ENCODE data around the gene MAP3K21. TPM values are rescaled to one million over a fixed set of nuclear protein-coding genes. Genes with fewer than 3 reads are reported as not detected.

MAP3K21 gene
- total RNA-seq, 1 donor from 2014 or later = 0.67 TPM

- Mint-ChIP-seq H3K36me3 (ENCODE audit: low read depth, unreplicated experiment) (no peaks in the 10 kb centered on the region), H3K4me3 (ENCODE audit: unreplicated experiment) (no peak overlapping the region), H3K4me1 (ENCODE audit: unreplicated experiment) (no peaks in the 10 kb centered on the region), H3K27ac (ENCODE audit: unreplicated experiment) (no peak overlapping the region), H3K27me3 (ENCODE audit: unreplicated experiment) (no peaks in the 10 kb centered on the region), H3K9me3 (ENCODE audit: unreplicated experiment) (no peaks in the 10 kb centered on the region)
- DNase-seq (ENCODE audit: low spot score) = no peak
- no peak for TF ChIP-seq CTCF (IDR thresholded peaks at IDR 0.05; ENCODE audit: unreplicated experiment)
These were observed 29.1 kb downstream of the MAP3K21 start for GRCh38 chr1:233356705-233356987.

- no peak for DNase-seq (ENCODE audit: low spot score)
- H3K4me3 Mint-ChIP-seq (ENCODE audit: unreplicated experiment) = no peak overlapping the region
- no peaks in the 10 kb centered on the region for H3K27me3 Mint-ChIP-seq (ENCODE audit: unreplicated experiment)
- H3K9me3 Mint-ChIP-seq (ENCODE audit: unreplicated experiment) = no peaks in the 10 kb centered on the region
- H3K27ac Mint-ChIP-seq (ENCODE audit: unreplicated experiment) = no peak overlapping the region
- no peak for TF ChIP-seq CTCF (IDR thresholded peaks at IDR 0.05; ENCODE audit: unreplicated experiment)
- H3K36me3 Mint-ChIP-seq (ENCODE audit: low read depth, unreplicated experiment) = no peaks in the 10 kb centered on the region
- no peaks in the 10 kb centered on the region for H3K4me1 Mint-ChIP-seq (ENCODE audit: unreplicated experiment)
These were observed 30.3 kb downstream of the MAP3K21 start for GRCh38 chr1:233357595-233358397.

GRCh38 chr1:233359431-233359830, 31.9 kb downstream of the MAP3K21 start:
- DNase-seq (ENCODE audit: low spot score) = no peak
- Mint-ChIP-seq H3K4me1 (ENCODE audit: unreplicated experiment) (no peaks in the 10 kb centered on the region), H3K9me3 (ENCODE audit: unreplicated experiment) (no peaks in the 10 kb centered on the region), H3K27ac (ENCODE audit: unreplicated experiment) (no peak overlapping the region), H3K27me3 (ENCODE audit: unreplicated experiment) (no peaks in the 10 kb centered on the region), H3K36me3 (ENCODE audit: low read depth, unreplicated experiment) (no peaks in the 10 kb centered on the region), H3K4me3 (ENCODE audit: unreplicated experiment) (no peak overlapping the region)
- TF ChIP-seq CTCF (IDR thresholded peaks at IDR 0.05; ENCODE audit: unreplicated experiment) = no peak

- no peak for TF ChIP-seq CTCF (IDR thresholded peaks at IDR 0.05; ENCODE audit: unreplicated experiment)
- H3K4me1 Mint-ChIP-seq (ENCODE audit: unreplicated experiment) = no peaks in the 10 kb centered on the region
- H3K27me3 Mint-ChIP-seq (ENCODE audit: unreplicated experiment) = no peaks in the 10 kb centered on the region
- no peak overlapping the region for H3K4me3 Mint-ChIP-seq (ENCODE audit: unreplicated experiment)
- H3K9me3 Mint-ChIP-seq (ENCODE audit: unreplicated experiment) = no peaks in the 10 kb centered on the region
- no peaks in the 10 kb centered on the region for H3K36me3 Mint-ChIP-seq (ENCODE audit: low read depth, unreplicated experiment)
- DNase-seq (ENCODE audit: low spot score) = no peak
- no peak overlapping the region for H3K27ac Mint-ChIP-seq (ENCODE audit: unreplicated experiment)
These were observed 32.4 kb downstream of the MAP3K21 start for GRCh38 chr1:233359905-233360304.

GRCh38 chr1:233360525-233361102, 33.1 kb downstream of the MAP3K21 start:
- Mint-ChIP-seq H3K36me3 (ENCODE audit: low read depth, unreplicated experiment) (no peaks in the 10 kb centered on the region), H3K9me3 (ENCODE audit: unreplicated experiment) (no peaks in the 10 kb centered on the region), H3K27ac (ENCODE audit: unreplicated experiment) (no peak overlapping the region), H3K4me1 (ENCODE audit: unreplicated experiment) (no peaks in the 10 kb centered on the region), H3K27me3 (ENCODE audit: unreplicated experiment) (no peaks in the 10 kb centered on the region), H3K4me3 (ENCODE audit: unreplicated experiment) (no peak overlapping the region)
- DNase-seq (ENCODE audit: low spot score) = no peak
- TF ChIP-seq CTCF (IDR thresholded peaks at IDR 0.05; ENCODE audit: unreplicated experiment) = no peak
